ENCODE measurements around the gene TMOD3. TPM values are rescaled to one million over a fixed set of nuclear protein-coding genes. Genes with fewer than 3 reads are reported as not detected.
"Not testable (repeated sequence)": the region's sequence is repeated elsewhere in the genome, so short reads cannot be mapped to it uniquely, and the experiment has no call there.

Gene TMOD3
- total RNA-seq, 1 donor from 2014 or later, result 60.4 TPM

- DNase-seq (ENCODE audit: extremely low read depth, low read depth, low spot score), result no peak
Observed at GRCh38 chr15:51861557-51862359, 32.3 kb downstream of the TMOD3 start.

GRCh38 chr15:51863131-51863530 lies 33.7 kb downstream of the TMOD3 start:
- DNase-seq (ENCODE audit: extremely low read depth, low read depth, low spot score), result no peak

DNA sequence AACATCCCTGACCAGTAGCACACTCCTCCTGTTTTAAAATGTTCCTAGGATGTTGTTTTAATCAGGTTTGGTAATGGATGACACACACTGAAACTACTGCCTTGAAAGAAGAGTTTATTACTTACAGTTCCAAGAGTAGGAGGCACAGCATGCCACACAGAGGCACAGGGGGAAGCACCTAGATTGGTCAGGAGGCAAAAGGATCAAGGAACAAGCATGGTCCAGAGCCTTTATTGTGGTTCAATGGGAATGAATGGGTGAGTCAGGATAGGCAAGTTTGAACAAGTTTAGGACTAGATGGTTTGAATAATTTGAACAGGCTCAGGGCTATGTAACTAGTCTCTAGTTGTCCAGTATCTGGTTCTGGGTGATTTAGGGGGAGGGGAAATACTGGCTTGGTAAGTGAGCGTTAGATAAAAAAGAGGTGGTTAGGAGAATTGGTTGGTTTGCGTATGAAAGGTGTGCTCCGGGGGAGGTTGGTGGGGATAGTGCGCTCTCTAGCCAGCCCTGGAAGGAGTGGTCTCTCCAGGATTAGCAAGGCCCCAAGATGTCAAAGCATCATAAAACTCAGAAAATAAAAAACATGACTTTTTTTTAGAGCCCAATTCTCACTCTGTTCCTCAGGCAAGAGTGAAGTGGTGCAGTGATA lies 35.1 kb downstream of the TMOD3 start:
- no peak for DNase-seq (ENCODE audit: extremely low read depth, low read depth, low spot score)

- no peak for DNase-seq (ENCODE audit: extremely low read depth, low read depth, low spot score)
Observed at GRCh38 chr15:51865317-51865716, 35.9 kb downstream of the TMOD3 start.

DNA sequence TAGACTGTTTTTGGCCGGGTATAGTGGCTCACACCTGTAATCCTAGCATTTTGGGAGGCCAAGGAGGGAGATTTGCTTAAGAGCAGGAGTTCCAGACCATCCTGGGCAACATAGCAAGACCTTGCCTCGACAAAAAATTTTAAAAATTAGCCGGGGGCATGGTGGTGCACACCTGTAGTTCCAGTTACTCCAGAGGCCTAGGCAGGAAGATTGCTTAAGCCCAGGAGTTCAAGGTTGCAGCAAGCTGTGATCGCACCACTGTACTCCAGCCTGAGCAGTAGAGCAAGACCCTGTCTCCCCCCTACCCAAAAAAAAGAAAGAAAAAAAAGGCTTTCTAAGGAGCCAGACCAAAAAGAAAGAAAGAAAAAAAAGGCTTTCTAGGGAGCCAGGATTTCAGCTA lies 36.7 kb downstream of the TMOD3 start:
- no peak for DNase-seq (ENCODE audit: extremely low read depth, low read depth, low spot score)

- DNase-seq (ENCODE audit: extremely low read depth, low read depth, low spot score), result no peak
Observed at GRCh38 chr15:51866751-51867150, 37.3 kb downstream of the TMOD3 start.

DNA sequence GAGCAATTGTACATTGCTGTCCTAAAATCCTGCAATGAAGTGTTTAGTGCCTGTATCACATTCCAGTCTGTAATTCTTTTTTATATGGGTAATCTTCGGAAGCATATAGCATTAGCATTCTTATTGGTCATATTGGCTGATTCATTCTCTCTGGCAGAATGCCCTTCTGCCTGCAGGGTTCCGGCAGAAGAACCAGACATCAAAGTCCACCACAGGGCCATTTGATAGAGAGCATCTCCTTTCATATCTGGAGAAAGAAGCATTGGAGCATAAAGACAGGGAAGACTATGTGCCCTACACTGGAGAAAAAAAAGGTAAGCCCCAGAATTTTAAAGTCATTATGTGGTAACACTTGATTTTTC lies 39.6 kb downstream of the TMOD3 start:
- DNase-seq (ENCODE audit: extremely low read depth, low read depth, low spot score), result no peak

DNA sequence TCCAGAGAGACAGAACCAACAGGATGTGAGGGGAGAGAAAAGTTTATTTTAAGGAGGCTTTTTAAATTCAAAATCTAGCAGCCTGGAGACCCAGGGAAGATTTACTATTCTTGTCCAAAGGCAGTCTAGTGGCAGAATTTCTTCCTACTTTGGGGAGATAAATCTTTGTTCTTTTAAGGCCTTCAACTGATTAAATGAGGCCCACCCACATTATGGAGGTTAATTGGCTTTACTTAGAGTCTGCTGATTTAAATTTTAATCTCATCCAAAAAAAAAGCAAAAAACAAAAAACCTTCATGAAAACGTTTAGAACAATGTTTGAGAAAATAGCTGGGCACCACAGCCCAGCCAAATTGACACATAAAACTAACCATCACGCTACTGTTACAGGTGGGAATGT lies 41.3 kb downstream of the TMOD3 start:
- no peak for DNase-seq (ENCODE audit: extremely low read depth, low read depth, low spot score)

- peak; percentile 83 for DNase-seq (ENCODE audit: extremely low read depth, low read depth, low spot score)
Observed at GRCh38 chr15:51874751-51875644, 45.5 kb downstream of the TMOD3 start.

DNA sequence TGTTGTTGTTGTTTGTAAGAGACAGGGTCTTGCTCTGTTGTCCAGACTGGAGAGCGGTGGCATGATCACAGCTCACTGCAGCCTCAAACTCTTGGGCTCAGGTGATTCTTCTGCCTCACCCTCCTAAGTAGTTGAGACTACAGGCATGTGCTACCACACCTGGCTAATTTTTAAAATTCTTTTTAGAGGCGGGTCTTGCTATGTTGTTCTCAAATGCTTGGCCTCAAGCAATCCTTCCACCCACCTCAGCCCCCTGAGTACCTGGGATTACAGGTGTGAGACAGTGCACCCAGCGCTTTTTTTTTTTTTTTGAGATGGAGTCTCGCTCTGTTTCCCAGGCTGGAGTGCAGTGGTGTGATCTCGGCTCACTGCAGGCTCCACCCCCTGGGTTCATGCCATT lies 46.7 kb downstream of the TMOD3 start:
- no peak for DNase-seq (ENCODE audit: extremely low read depth, low read depth, low spot score)

GRCh38 chr15:51878446-51879386 lies 49.3 kb downstream of the TMOD3 start:
- peak; percentile 99 for DNase-seq (ENCODE audit: extremely low read depth, low read depth, low spot score)

- no peak for DNase-seq (ENCODE audit: extremely low read depth, low read depth, low spot score)
Observed at GRCh38 chr15:51879555-51879954, 50.1 kb downstream of the TMOD3 start.

DNA sequence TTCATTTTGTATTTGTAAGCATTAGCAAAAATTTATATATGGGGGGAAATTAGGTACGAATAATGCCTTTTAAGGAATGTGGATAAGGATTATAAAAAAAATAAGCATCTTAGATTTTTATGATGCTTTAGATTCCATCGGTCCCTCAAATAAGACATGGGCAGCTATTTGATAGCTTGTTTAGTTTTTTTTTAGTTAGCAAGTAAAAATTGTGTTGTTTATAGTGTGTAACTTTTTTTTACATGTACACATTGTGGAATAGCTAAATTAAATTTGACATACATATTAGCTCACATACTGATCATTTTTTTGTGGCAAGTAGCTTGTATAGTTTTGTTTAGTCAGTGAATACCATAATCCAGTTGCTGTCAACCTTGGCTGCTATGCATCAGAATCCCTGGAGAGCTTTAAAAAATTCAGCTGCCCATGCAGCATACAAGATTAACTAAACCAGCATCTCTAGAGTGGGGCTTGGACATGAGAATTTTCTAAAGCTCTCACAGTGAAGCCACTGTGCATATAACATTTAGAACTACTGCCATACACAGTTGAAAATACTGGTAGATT lies 53.9 kb downstream of the TMOD3 start:
- DNase-seq (ENCODE audit: extremely low read depth, low read depth, low spot score), result no peak

DNA sequence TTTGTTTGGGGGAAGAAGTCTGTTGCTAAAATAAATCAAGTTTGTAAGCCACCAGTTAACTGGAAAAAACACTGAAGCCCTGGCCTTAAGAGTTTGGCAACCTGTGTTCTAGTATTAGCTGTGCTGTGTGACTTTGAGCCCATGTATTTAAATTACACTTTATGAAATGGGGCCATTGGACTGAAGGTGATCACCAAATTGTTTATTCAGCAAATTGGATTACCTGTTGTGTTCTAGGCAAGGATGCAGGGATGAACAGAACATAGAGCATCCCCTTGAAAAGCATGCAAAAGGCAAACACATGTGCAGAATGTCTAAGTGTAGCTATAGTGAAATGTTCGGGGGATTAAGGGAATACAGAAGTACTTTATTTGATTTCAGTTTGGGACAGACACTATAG lies 54.6 kb downstream of the TMOD3 start:
- DNase-seq (ENCODE audit: extremely low read depth, low read depth, low spot score), result no peak

- no peak for DNase-seq (ENCODE audit: extremely low read depth, low read depth, low spot score)
Observed at GRCh38 chr15:51884517-51885236, 55.2 kb downstream of the TMOD3 start.

DNA sequence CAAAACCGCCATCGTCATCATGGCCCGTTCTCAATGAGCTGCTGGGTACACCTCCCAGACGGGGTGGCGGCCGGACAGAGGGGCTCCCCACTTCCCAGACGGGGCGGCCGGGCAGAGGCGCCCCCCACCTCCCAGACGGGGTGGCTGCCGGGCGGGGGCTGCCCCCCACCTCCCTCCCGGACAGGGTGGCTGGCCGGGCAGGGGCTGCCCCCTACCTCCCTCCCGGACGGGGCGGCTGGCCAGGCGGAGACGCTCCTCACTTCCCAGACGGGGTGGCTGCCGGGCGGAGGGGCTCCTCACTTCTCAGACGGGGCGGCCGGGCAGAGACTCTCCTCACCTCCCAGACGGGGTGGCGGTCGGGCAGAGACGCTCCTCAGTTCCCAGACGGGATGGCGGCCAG lies 56.3 kb downstream of the TMOD3 start:
- DNase-seq (ENCODE audit: extremely low read depth, low read depth, low spot score), result not testable (repeated sequence)

DNA sequence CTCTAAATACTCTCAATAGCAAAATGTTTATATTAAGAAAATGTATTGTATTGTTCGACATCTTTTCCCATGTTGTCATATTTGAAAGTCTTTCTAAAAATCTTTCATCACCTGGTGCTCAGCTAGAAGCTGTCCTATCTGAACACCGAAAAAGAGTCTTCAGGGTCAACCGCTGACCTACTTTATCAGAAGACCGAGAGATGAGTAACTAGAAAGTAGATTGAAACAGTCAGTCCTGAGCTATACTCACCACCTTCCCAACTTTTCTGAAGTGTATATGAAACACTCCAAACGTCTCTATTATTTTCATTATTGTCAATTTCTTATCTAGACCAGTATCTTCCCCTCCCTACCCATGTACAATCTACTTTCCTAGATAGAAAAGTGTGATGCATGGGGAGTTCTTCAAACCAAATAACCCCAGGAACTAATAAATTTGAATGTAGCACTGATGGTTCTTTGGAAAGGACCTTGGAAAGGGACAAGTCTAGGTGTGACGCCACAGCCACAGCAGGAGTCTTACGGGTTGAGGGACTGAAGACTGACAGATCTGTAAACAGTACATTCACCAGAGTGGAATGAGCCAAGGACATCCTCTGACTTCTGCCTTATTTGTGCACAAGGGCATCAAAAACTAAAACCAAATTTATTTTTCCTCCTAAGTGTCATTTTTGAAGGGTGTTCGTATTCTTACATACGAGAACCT lies 58.6 kb downstream of the TMOD3 start:
- no peak for DNase-seq (ENCODE audit: extremely low read depth, low read depth, low spot score)

DNA sequence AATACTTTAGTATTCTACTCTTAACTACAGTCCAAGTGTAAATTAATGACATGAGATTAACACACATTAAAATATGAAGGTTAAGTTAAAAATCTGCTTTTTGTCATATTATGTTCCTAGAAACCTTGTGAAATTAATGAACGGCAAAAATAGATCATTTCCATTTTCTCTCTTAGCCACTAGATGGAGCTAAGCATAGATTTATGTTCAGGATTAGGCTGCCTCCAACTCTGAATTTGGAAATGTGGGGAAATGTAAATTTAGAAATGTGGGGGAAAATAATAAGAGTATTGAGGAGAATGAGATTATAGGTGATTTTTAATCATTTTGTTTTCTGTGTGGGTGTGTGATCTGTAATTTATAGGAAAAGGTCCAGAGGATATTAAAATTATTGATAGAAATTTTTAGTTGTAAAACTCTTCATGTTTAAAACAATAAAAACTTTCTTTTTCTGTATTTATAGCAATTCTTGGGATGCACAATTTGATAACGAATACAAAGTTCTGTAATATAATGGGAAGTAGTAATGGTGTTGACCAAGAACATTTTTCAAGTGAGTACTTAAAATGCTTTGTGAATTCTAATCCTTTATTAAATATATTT lies 59.2 kb downstream of the TMOD3 start:
- DNase-seq (ENCODE audit: extremely low read depth, low read depth, low spot score), result no peak

Data from glomerular endothelial cell (primary cell).